ENCODE measurements around the gene CECR2.

The CECR2 gene

GRCh38 chr22:17366329-17366728 is 2.9 kb upstream of the CECR2 start:
- no peak for DNase-seq (ENCODE audit: extremely low read depth, low read depth)
- no peak for TF ChIP-seq CTCF (IDR thresholded peaks at IDR 0.05; ENCODE audit: low read depth, low read length)

- DNase-seq (ENCODE audit: extremely low read depth, low read depth): no peak
- TF ChIP-seq CTCF (IDR thresholded peaks at IDR 0.05; ENCODE audit: low read depth, low read length): no peak; the same call in 1 of the 2 replicates
Observed at GRCh38 chr22:17366830-17367229, 2.4 kb upstream of the CECR2 start.

- DNase-seq (ENCODE audit: extremely low read depth, low read depth): no peak
- no peak for TF ChIP-seq CTCF (IDR thresholded peaks at IDR 0.05; ENCODE audit: low read depth, low read length)
Observed at GRCh38 chr22:17368144-17368543, 1.1 kb upstream of the CECR2 start.

GRCh38 chr22:17368554-17369438 is 464 bp upstream of the CECR2 start:
- no peak for DNase-seq (ENCODE audit: extremely low read depth, low read depth)
- TF ChIP-seq CTCF (IDR thresholded peaks at IDR 0.05; ENCODE audit: low read depth, low read length): no peak

- DNase-seq (ENCODE audit: extremely low read depth, low read depth): no peak
- TF ChIP-seq CTCF (IDR thresholded peaks at IDR 0.05; ENCODE audit: low read depth, low read length): no peak
Observed at GRCh38 chr22:17370026-17370765, 936 bp downstream of the CECR2 start.

GRCh38 chr22:17370766-17371432 is 1.6 kb downstream of the CECR2 start:
- no peak for DNase-seq (ENCODE audit: extremely low read depth, low read depth)
- TF ChIP-seq CTCF (IDR thresholded peaks at IDR 0.05; ENCODE audit: low read depth, low read length): no peak

All from AG09319 (cell line).